Cerebellar nuclear complex (tissue), 1 donor: ENCODE data around the gene FCER2.
"Not testable (repeated sequence)": the region's sequence is repeated elsewhere in the genome, so short reads cannot be mapped to it uniquely, and the experiment has no call there.

ENCODE experiments used
- DNase-seq, 2 experiments: peaks; one replicate each; lab custom pipeline; 2025; lab: John Stamatoyannopoulos, UW

The FCER2 gene

GRCh38 chr19:7701654-7702457 lies at the start of gene FCER2:
Gene FCER2 (minus strand): TSS chr19:7702131. CDS start chr19:7699760, 2,371 bp downstream.
- no peak for DNase-seq

- DNase-seq, result no peak
Observed at GRCh38 chr19:7751157-7751783, 49.3 kb upstream of the FCER2 start.

- DNase-seq, result no peak
Observed at GRCh38 chr19:7748756-7749155, 46.8 kb upstream of the FCER2 start.

GRCh38 chr19:7748171-7748570 lies 46.2 kb upstream of the FCER2 start:
- DNase-seq, result no peak

GRCh38 chr19:7746903-7747884 lies 45.3 kb upstream of the FCER2 start, which contains the start of gene CD209:
Gene CD209 (minus strand): TSS chr19:7747534. CDS start chr19:7747511, 23 bp downstream.
- DNase-seq, result no peak

GRCh38 chr19:7746306-7746705 lies 44.4 kb upstream of the FCER2 start:
- DNase-seq, result not testable (repeated sequence)

GRCh38 chr19:7744871-7745650 lies 43.1 kb upstream of the FCER2 start:
- no peak for DNase-seq

- no peak for DNase-seq
Observed at GRCh38 chr19:7744199-7744786, 42.4 kb upstream of the FCER2 start.

GRCh38 chr19:7743425-7743841 lies 41.5 kb upstream of the FCER2 start:
- no peak for DNase-seq

- no peak for DNase-seq
Observed at GRCh38 chr19:7742991-7743390, 41.1 kb upstream of the FCER2 start.

GRCh38 chr19:7742575-7742974 lies 40.6 kb upstream of the FCER2 start:
- peak in 1 of 2 experiments; percentile 22 for DNase-seq

- no peak for DNase-seq
Observed at GRCh38 chr19:7740682-7741054, 38.7 kb upstream of the FCER2 start.

- no peak for DNase-seq
Observed at GRCh38 chr19:7739801-7740681, 38.1 kb upstream of the FCER2 start.

GRCh38 chr19:7739211-7739755 lies 37.4 kb upstream of the FCER2 start:
- no peak for DNase-seq

GRCh38 chr19:7738023-7738422 lies 36.1 kb upstream of the FCER2 start:
- no peak for DNase-seq

- no peak for DNase-seq
Observed at GRCh38 chr19:7737215-7737614, 35.3 kb upstream of the FCER2 start.

GRCh38 chr19:7736148-7736547 lies 34.2 kb upstream of the FCER2 start:
- DNase-seq, result no peak

GRCh38 chr19:7734220-7735203 lies 32.6 kb upstream of the FCER2 start:
- no peak for DNase-seq
